ENCODE data around the gene PNLIPRP2. TPM values are rescaled to one million over a fixed set of nuclear protein-coding genes. Genes with fewer than 3 reads are reported as not detected.

PNLIPRP2 gene
- total and polyA plus RNA-seq, 2 of the 8 experiments (the other 6 are each of a cell fraction or from before 2014, with no cell fraction given) = 0.11 TPM; not detected in 1

GRCh38 chr10:116670706-116671105 is 50.0 kb downstream of the PNLIPRP2 start (continued):
- TF ChIP-seq CBX5 (IDR thresholded peaks at IDR 0.05; ENCODE audit: low read depth, low read length) (no peak), RNF2 (IDR thresholded peaks at IDR 0.05; ENCODE audit: borderline replicate concordance, low read depth, low read length, missing control alignments, poor library complexity, severe bottlenecking) (no peak), GTF2F1 (IDR thresholded peaks at IDR 0.05; ENCODE audit: borderline replicate concordance, low read depth, low read length) (no peak), FOSL1 (IDR thresholded peaks at IDR 0.05; ENCODE audit: insufficient read depth, low read depth, low read length) (no peak), CHD7 (IDR thresholded peaks at IDR 0.05; ENCODE audit: insufficient replicate concordance, low read length) (no peak)
